ENCODE measurements around the gene NUPR2.
A peak's percentile ranks its signal among the peaks of the same experiment; 100 is the strongest.
"Not testable (repeated sequence)": the region's sequence is repeated elsewhere in the genome, so short reads cannot be mapped to it uniquely, and the experiment has no call there.

NUPR2 gene

GRCh38 chr7:56115852-56116538 is at the start of gene NUPR2:
Gene NUPR2 (minus strand): TSS chr7:56116417. CDS start chr7:56116314, 103 bp downstream.
- no peak for DNase-seq

- DNase-seq, result no peak
Observed at GRCh38 chr7:56157238-56157790, 41.1 kb upstream of the NUPR2 start.

GRCh38 chr7:56131062-56131461 is 14.8 kb upstream of the NUPR2 start:
- DNase-seq, result not testable (repeated sequence)

- DNase-seq, result no peak
Observed at GRCh38 chr7:56127241-56127975, 11.2 kb upstream of the NUPR2 start.

- DNase-seq, result no peak
Observed at GRCh38 chr7:56125831-56126230, 9.6 kb upstream of the NUPR2 start.

- no peak for DNase-seq
Observed at GRCh38 chr7:56124981-56125380, 8.8 kb upstream of the NUPR2 start.

GRCh38 chr7:56121440-56121839 is 5.2 kb upstream of the NUPR2 start:
- no peak for DNase-seq

- not testable (repeated sequence) for DNase-seq
Observed at GRCh38 chr7:56112244-56112643, 4.0 kb downstream of the NUPR2 start.

GRCh38 chr7:56110611-56111010 is 5.6 kb downstream of the NUPR2 start:
- DNase-seq, result no peak

- DNase-seq, result no peak
Observed at GRCh38 chr7:56107954-56108258, 8.3 kb downstream of the NUPR2 start.

GRCh38 chr7:56106108-56107073 is 9.8 kb downstream of the NUPR2 start, which contains the start of gene CHCHD2:
Gene CHCHD2 (minus strand): TSS chr7:56106476. CDS start chr7:56106413, 63 bp downstream.
- peak; percentile 91 for DNase-seq

GRCh38 chr7:56105508-56105907 is 10.7 kb downstream of the NUPR2 start:
- DNase-seq, result peak; percentile 37

- DNase-seq, result not testable (repeated sequence)
Observed at GRCh38 chr7:56104138-56104537, 12.1 kb downstream of the NUPR2 start.

- DNase-seq, result no peak
Observed at GRCh38 chr7:56099653-56100052, 16.6 kb downstream of the NUPR2 start.

- not testable (repeated sequence) for DNase-seq
Observed at GRCh38 chr7:56098187-56099008, 17.8 kb downstream of the NUPR2 start.

- no peak for DNase-seq
Observed at GRCh38 chr7:56097700-56098099, 18.5 kb downstream of the NUPR2 start.

GRCh38 chr7:56092789-56093531 is 23.3 kb downstream of the NUPR2 start, which contains the start of gene PHKG1:
Gene PHKG1 (minus strand): TSS chr7:56092952. CDS start chr7:56088941, 4,011 bp downstream.
- no peak for DNase-seq

GRCh38 chr7:56092388-56092787 is 23.8 kb downstream of the NUPR2 start:
- not testable (repeated sequence) for DNase-seq

- no peak for DNase-seq
Observed at GRCh38 chr7:56091591-56091990, 24.6 kb downstream of the NUPR2 start.

- no peak for DNase-seq
Observed at GRCh38 chr7:56087445-56087844, 28.8 kb downstream of the NUPR2 start.

- no peak for DNase-seq
Observed at GRCh38 chr7:56086761-56087160, 29.5 kb downstream of the NUPR2 start.
